AG09309 (cell line): ENCODE results near the gene CHCHD6.
"Not testable (repeated sequence)": the region's sequence is repeated elsewhere in the genome, so short reads cannot be mapped to it uniquely, and the experiment has no call there.

Source experiments
- DNase-seq: peaks from one replicate; pipeline ENCODE4 v3.0.0-alpha.2; 2010; ENCODE audit warnings: low read depth
- H3K4me3 ChIP-seq: 2 replicates; pipeline ENCODE4 v1.5.1; 2011; ENCODE audit warnings: mild to moderate bottlenecking, low read depth, low read length, moderate library complexity; ENCODE audit not compliant: control insufficient read depth
- TF ChIP-seq, protein P1 (sequence below): IDR thresholded peaks from 2 replicates; pipeline ENCODE4 v1.5.1; 2011; ENCODE audit warnings: mild to moderate bottlenecking, low read depth, low read length, inconsistent platforms; ENCODE audit not compliant: insufficient read depth, control insufficient read depth; ENCODE audit errors: missing control alignments

Gene CHCHD6

DNA sequence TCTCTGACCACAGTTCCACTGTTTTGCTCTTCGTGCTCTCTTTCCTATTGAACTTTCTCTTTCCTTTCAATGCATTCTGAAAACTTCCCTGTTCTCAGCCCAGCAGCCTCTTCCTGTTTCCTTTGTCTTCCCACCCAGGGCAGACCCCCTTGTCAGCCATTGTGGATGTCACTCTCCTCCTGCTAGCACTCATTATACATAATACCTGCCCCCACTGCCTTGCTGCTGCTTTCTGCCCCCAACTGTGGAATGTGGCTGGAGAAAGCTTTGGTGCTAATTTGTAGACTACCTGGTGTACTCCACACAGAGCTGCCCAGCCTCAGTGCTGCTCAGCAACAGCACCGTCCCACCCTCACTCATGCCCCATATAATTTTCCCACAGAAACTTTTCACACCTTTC, 80.2 kb downstream of the CHCHD6 start:
- no peak for DNase-seq
- H3K4me3 ChIP-seq, result no peak overlapping the region
- TF ChIP-seq, protein P1, sequence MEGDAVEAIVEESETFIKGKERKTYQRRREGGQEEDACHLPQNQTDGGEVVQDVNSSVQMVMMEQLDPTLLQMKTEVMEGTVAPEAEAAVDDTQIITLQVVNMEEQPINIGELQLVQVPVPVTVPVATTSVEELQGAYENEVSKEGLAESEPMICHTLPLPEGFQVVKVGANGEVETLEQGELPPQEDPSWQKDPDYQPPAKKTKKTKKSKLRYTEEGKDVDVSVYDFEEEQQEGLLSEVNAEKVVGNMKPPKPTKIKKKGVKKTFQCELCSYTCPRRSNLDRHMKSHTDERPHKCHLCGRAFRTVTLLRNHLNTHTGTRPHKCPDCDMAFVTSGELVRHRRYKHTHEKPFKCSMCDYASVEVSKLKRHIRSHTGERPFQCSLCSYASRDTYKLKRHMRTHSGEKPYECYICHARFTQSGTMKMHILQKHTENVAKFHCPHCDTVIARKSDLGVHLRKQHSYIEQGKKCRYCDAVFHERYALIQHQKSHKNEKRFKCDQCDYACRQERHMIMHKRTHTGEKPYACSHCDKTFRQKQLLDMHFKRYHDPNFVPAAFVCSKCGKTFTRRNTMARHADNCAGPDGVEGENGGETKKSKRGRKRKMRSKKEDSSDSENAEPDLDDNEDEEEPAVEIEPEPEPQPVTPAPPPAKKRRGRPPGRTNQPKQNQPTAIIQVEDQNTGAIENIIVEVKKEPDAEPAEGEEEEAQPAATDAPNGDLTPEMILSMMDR, result no peak

DNA sequence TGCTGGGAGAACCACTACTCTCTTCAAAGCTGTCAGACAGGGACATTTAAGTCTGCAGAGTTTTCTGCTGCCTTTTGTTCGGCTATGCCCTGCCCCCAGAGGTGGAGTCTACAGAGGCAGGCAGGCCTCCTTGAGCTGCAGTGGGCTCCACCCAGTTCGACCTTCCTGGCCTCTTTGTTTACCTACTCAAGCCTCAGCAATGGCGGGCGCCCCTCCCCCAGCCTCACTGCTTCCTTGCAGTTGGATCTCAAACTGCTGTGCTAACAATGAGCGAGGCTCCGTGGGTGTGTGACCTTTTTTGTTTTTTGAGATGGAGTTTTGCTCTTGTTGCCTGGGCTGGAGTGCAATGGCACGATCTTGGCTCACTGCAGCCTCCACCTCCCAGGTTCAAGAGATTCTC, 87.3 kb downstream of the CHCHD6 start:
- not testable (repeated sequence) for H3K4me3 ChIP-seq, DNase-seq

DNA sequence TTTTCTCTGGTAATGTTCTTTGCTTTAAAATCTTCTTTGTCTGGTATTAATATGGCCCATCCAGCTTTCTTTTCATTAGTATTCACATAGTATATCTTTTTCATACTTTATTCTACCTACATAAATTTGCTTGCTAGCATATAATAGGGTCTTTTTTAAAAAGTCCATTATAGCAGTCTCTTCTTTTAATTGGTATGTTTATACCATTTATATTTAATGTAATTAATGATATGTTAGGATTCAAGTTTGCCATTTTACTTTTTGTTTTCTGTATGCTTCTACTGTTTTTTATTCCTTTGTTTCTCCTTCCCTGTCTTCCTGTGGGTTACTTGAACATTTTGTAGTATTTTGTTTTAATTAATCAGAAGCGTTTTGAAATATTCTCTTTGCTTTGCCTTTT, 89.0 kb downstream of the CHCHD6 start:
- no peak for DNase-seq
- no peak overlapping the region for H3K4me3 ChIP-seq
- TF ChIP-seq, protein P1, result no peak

DNA sequence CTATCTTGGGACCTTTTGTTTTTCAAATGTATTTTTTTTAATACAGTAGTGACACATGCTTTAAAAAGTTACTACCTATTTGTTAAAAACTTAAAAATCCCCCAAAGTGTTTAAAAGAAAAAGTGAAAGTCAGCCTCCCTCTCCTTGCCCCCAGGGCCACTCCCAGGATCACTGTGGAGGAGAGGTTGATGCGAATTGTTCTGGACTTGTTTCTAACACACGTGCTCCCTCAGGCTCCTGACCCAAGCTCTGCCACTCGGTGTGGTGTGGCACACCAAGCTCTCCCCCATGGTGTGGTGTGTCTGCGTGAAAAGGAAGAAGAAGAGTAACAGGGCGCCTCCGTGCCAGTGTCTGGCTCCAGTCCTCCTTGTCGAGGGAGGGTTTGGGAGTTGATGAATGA, 93.5 kb downstream of the CHCHD6 start:
- TF ChIP-seq, protein P1, result no peak
- no peak overlapping the region for H3K4me3 ChIP-seq
- no peak for DNase-seq

DNA sequence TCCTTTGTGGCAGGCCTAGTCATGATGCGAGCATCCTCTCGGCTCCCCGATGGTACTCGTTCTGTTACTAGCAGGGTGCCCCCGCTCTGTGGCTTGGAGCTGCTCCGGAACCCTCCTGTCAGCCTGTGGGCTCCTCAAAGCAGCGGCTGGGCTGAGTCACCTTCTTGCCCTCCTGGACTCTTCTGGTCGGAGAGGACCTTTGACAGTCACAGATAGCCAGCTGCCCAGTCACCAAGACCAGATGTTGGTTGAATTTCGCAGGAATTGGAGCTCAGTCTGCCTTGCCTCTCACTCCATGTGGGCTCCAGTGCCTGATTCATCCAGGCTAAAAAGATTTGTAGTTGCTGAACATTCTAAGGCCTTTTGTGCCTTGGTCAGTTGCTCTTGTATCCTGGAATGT, 94.5 kb downstream of the CHCHD6 start:
- DNase-seq, result peak; percentile 25
- H3K4me3 ChIP-seq, result no peak overlapping the region
- TF ChIP-seq, protein P1, result no peak

DNA sequence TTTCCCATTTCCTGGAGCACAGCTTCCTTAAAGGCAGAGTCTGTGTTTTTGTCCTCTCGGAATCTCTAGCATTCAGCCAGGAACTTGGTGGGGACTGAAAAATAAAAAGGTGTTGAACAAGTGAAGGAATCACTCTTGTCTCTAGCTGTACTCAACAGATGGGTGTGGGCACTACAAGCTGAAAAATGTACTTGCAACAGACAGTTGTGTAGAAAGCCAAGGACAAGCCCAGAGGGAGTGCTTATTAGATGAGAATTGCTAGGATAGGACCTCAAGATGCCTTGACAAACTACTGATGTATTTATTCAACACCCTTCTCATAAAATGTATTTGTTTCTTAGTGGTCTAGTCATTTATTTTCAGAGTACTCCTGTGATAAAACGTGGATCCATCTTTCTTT, 95.1 kb downstream of the CHCHD6 start:
- no peak for DNase-seq
- TF ChIP-seq, protein P1, result no peak
- no peak overlapping the region for H3K4me3 ChIP-seq

DNA sequence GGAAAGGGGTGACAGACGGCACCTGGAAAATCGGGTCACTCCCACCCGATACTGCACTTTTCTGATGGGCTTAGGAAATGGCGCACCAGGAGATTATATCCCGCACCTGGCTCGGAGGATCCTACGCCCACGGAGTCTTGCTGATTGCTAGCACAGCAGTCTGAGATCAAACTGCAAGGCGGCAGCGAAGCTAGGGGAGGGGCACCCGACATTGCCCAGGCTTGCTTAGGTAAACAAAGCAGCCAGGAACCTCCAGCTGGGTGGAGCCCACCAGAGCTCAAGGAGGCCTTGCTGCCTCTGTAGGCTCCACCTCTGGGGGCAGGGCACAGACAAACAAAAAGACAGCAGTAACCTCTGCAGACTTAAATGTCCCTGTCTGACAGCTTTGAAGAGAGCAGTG, 97.3 kb downstream of the CHCHD6 start:
- not testable (repeated sequence) for H3K4me3 ChIP-seq, DNase-seq

DNA sequence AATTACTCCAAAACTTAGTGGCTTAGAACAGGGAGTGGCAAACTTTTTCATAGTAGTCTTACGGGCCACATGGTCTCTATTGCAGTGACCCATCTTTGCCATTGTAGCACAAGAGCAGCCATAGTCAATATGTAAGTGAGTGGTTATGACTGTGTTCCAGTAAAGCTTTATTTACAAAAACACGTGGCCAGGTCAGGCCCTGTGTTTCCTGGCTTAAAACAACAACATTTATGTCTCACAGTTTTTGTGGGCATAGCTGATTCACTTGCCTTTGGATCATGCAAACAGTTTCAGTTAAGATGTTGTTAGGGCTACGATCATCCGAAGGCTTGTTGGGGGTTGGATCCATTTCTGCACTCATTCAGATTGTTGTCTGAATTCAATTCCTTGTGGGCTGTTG, 103.8 kb downstream of the CHCHD6 start:
- TF ChIP-seq, protein P1, result no peak
- DNase-seq, result no peak
- H3K4me3 ChIP-seq, result no peak overlapping the region
